ENCODE results near the gene NPY. TPM values are rescaled to one million over a fixed set of nuclear protein-coding genes. Genes with fewer than 3 reads are reported as not detected.
"Not testable (repeated sequence)": the region's sequence is repeated elsewhere in the genome, so short reads cannot be mapped to it uniquely, and the experiment has no call there.

Gene NPY
- total RNA-seq (10 to 100 TPM; 13.0 to 15.2 TPM), polyA plus RNA-seq (ENCODE audit: insufficient read length in 2 of 2) (10 to 100 TPM; 49.6 to 93.2 TPM)
- long read RNA-seq, donor 1, transcript NPY-201 (4 exons, 585 nt), result major isoform, 40 of 76 reads
- long read RNA-seq, donor 1, transcript NPY-202 (3 exons, 565 nt), result minor isoform, 23 of 76 reads
- long read RNA-seq, donor 1, partial matches to known transcripts, result 12 of 76 reads
- long read RNA-seq, donor 1, other reads (novel, unspliced or antisense), result 0 of 76 reads
- long read RNA-seq, donor 2, transcript NPY-201 (4 exons, 585 nt), result major isoform, 13 of 17 reads
- long read RNA-seq, donor 2, partial matches to known transcripts, result 0 of 17 reads
- long read RNA-seq, donor 2, other reads (novel, unspliced or antisense), result 0 of 17 reads
- long read RNA-seq, donor 3, transcript NPY-202 (3 exons, 565 nt), result minor isoform, 6 of 18 reads
- long read RNA-seq, donor 3, transcript NPY-201 (4 exons, 585 nt), result major isoform, 12 of 18 reads
- long read RNA-seq, donor 3, partial matches to known transcripts, result 0 of 18 reads
- long read RNA-seq, donor 3, other reads (novel, unspliced or antisense), result 0 of 18 reads
- long read RNA-seq, donor 4, partial matches to known transcripts, result 0 of 2 reads
- long read RNA-seq, donor 4, other reads (novel, unspliced or antisense), result 0 of 2 reads

- Histone ChIP-seq H3K36me3 (ENCODE audit: control insufficient read depth, insufficient read depth, low read length) (no peaks in the 10 kb centered on the region), H3K9me3 (ENCODE audit: control insufficient read depth, insufficient read depth, low read length) (no peaks in the 10 kb centered on the region), H3K4me1 (ENCODE audit: control insufficient read depth, insufficient read depth, low read length) (peaks cover 24% of the 10 kb centered on the region), H3K27me3 (ENCODE audit: control insufficient read depth, insufficient read depth, low read length) (peaks cover 59% of the 10 kb centered on the region), H3K4me3 (ENCODE audit: low read depth, low read length) (peak within 1 kb of the TSS; percentile 10), H3K27ac (ENCODE audit: low read depth, low read length) (no peak within 1 kb of the TSS)
- under 1% methylated on average over 69 of the region's 73 CpGs for WGBS (ENCODE audit: insufficient coverage)
- DNase-seq (ENCODE audit: low read depth in 4 of 6, low spot score in 6 of 6), result peak in 2 of 6 donors; percentile 36 to 47
Observed at GRCh38 chr7:24283897-24284698, at the start of gene NPY. NPY (plus strand) TSS chr7:24284190; CDS start chr7:24285241, 1,051 bp downstream.

GRCh38 chr7:24239260-24239659 is 44.7 kb upstream of the NPY start:
- Histone ChIP-seq H3K9me3 (ENCODE audit: control insufficient read depth, insufficient read depth, low read length) (no peaks in the 10 kb centered on the region), H3K27ac (ENCODE audit: low read depth, low read length) (no peak overlapping the region), H3K4me3 (ENCODE audit: low read depth, low read length) (no peak overlapping the region), H3K4me1 (ENCODE audit: control insufficient read depth, insufficient read depth, low read length) (no peaks in the 10 kb centered on the region), H3K36me3 (ENCODE audit: control insufficient read depth, insufficient read depth, low read length) (no peaks in the 10 kb centered on the region), H3K27me3 (ENCODE audit: control insufficient read depth, insufficient read depth, low read length) (no peaks in the 10 kb centered on the region)
- no peak for DNase-seq (ENCODE audit: low read depth in 4 of 6, low spot score in 6 of 6)

- H3K4me1 ChIP-seq (ENCODE audit: control insufficient read depth, insufficient read depth, low read length), result no peaks in the 10 kb centered on the region
- no CpG with 5 or more reads among the region's 5 CpGs for WGBS (ENCODE audit: insufficient coverage)
- no peak overlapping the region for H3K4me3 ChIP-seq (ENCODE audit: low read depth, low read length)
- DNase-seq (ENCODE audit: low read depth in 4 of 6, low spot score in 6 of 6), result peak in 1 of 6 donors; percentile 34
- no peaks in the 10 kb centered on the region for H3K27me3 ChIP-seq (ENCODE audit: control insufficient read depth, insufficient read depth, low read length)
- no peaks in the 10 kb centered on the region for H3K36me3 ChIP-seq (ENCODE audit: control insufficient read depth, insufficient read depth, low read length)
- no peaks in the 10 kb centered on the region for H3K9me3 ChIP-seq (ENCODE audit: control insufficient read depth, insufficient read depth, low read length)
- no peak overlapping the region for H3K27ac ChIP-seq (ENCODE audit: low read depth, low read length)
Observed at GRCh38 chr7:24241206-24241605, 42.8 kb upstream of the NPY start.

GRCh38 chr7:24244554-24244953 is 39.4 kb upstream of the NPY start:
- Histone ChIP-seq H3K36me3 (ENCODE audit: control insufficient read depth, insufficient read depth, low read length) (no peaks in the 10 kb centered on the region), H3K27me3 (ENCODE audit: control insufficient read depth, insufficient read depth, low read length) (no peaks in the 10 kb centered on the region), H3K4me3 (ENCODE audit: low read depth, low read length) (no peak overlapping the region), H3K27ac (ENCODE audit: low read depth, low read length) (no peak overlapping the region), H3K9me3 (ENCODE audit: control insufficient read depth, insufficient read depth, low read length) (no peaks in the 10 kb centered on the region), H3K4me1 (ENCODE audit: control insufficient read depth, insufficient read depth, low read length) (no peaks in the 10 kb centered on the region)
- DNase-seq (ENCODE audit: low read depth in 4 of 6, low spot score in 6 of 6), result no peak
- 72% methylated on average over 2 of the region's 2 CpGs for WGBS (ENCODE audit: insufficient coverage)

GRCh38 chr7:24245362-24245761 is 38.6 kb upstream of the NPY start:
- Histone ChIP-seq H3K9me3 (ENCODE audit: control insufficient read depth, insufficient read depth, low read length) (no peaks in the 10 kb centered on the region), H3K27ac (ENCODE audit: low read depth, low read length) (no peak overlapping the region), H3K4me3 (ENCODE audit: low read depth, low read length) (no peak overlapping the region), H3K27me3 (ENCODE audit: control insufficient read depth, insufficient read depth, low read length) (no peaks in the 10 kb centered on the region), H3K36me3 (ENCODE audit: control insufficient read depth, insufficient read depth, low read length) (no peaks in the 10 kb centered on the region), H3K4me1 (ENCODE audit: control insufficient read depth, insufficient read depth, low read length) (no peaks in the 10 kb centered on the region)
- DNase-seq (ENCODE audit: low read depth in 4 of 6, low spot score in 6 of 6), result no peak

GRCh38 chr7:24249266-24249665 is 34.7 kb upstream of the NPY start:
- H3K36me3 ChIP-seq (ENCODE audit: control insufficient read depth, insufficient read depth, low read length), result no peaks in the 10 kb centered on the region
- peaks cover 1% of the 10 kb centered on the region for H3K9me3 ChIP-seq (ENCODE audit: control insufficient read depth, insufficient read depth, low read length)
- H3K27ac ChIP-seq (ENCODE audit: low read depth, low read length), result no peak overlapping the region
- H3K27me3 ChIP-seq (ENCODE audit: control insufficient read depth, insufficient read depth, low read length), result no peaks in the 10 kb centered on the region
- H3K4me1 ChIP-seq (ENCODE audit: control insufficient read depth, insufficient read depth, low read length), result no peaks in the 10 kb centered on the region
- no peak for DNase-seq (ENCODE audit: low read depth in 4 of 6, low spot score in 6 of 6)
- no peak overlapping the region for H3K4me3 ChIP-seq (ENCODE audit: low read depth, low read length)
- 73% methylated on average over 4 of the region's 7 CpGs for WGBS (ENCODE audit: insufficient coverage)

- DNase-seq (ENCODE audit: low read depth in 4 of 6, low spot score in 6 of 6), result no peak
- H3K36me3 ChIP-seq (ENCODE audit: control insufficient read depth, insufficient read depth, low read length), result no peaks in the 10 kb centered on the region
- H3K4me3 ChIP-seq (ENCODE audit: low read depth, low read length), result no peak overlapping the region
- H3K27ac ChIP-seq (ENCODE audit: low read depth, low read length), result no peak overlapping the region
- no CpG with 5 or more reads among the region's 2 CpGs for WGBS (ENCODE audit: insufficient coverage)
- no peaks in the 10 kb centered on the region for H3K4me1 ChIP-seq (ENCODE audit: control insufficient read depth, insufficient read depth, low read length)
- no peaks in the 10 kb centered on the region for H3K27me3 ChIP-seq (ENCODE audit: control insufficient read depth, insufficient read depth, low read length)
- peaks cover 1% of the 10 kb centered on the region for H3K9me3 ChIP-seq (ENCODE audit: control insufficient read depth, insufficient read depth, low read length)
Observed at GRCh38 chr7:24251568-24251967, 32.4 kb upstream of the NPY start.

GRCh38 chr7:24255139-24255538 is 28.9 kb upstream of the NPY start:
- peaks cover 1% of the 10 kb centered on the region for H3K9me3 ChIP-seq (ENCODE audit: control insufficient read depth, insufficient read depth, low read length)
- no peak overlapping the region for H3K27ac ChIP-seq (ENCODE audit: low read depth, low read length)
- no peak for DNase-seq (ENCODE audit: low read depth in 4 of 6, low spot score in 6 of 6)
- whole genome bisulfite sequencing (ENCODE audit: insufficient coverage), result no CpG with 5 or more reads among the region's 6 CpGs
- no peaks in the 10 kb centered on the region for H3K4me1 ChIP-seq (ENCODE audit: control insufficient read depth, insufficient read depth, low read length)
- H3K4me3 ChIP-seq (ENCODE audit: low read depth, low read length), result no peak overlapping the region
- no peaks in the 10 kb centered on the region for H3K36me3 ChIP-seq (ENCODE audit: control insufficient read depth, insufficient read depth, low read length)
- no peaks in the 10 kb centered on the region for H3K27me3 ChIP-seq (ENCODE audit: control insufficient read depth, insufficient read depth, low read length)

- not testable (repeated sequence) for H3K27me3 ChIP-seq (ENCODE audit: control insufficient read depth, insufficient read depth, low read length); H3K27ac ChIP-seq (ENCODE audit: low read depth, low read length); H3K36me3 ChIP-seq (ENCODE audit: control insufficient read depth, insufficient read depth, low read length); H3K4me3 ChIP-seq (ENCODE audit: low read depth, low read length); DNase-seq (ENCODE audit: low read depth in 4 of 6, low spot score in 6 of 6); H3K9me3 ChIP-seq (ENCODE audit: control insufficient read depth, insufficient read depth, low read length); H3K4me1 ChIP-seq (ENCODE audit: control insufficient read depth, insufficient read depth, low read length)
- WGBS (ENCODE audit: insufficient coverage), result no CpG with 5 or more reads among the region's 1 CpG
Observed at GRCh38 chr7:24258324-24258723, 25.7 kb upstream of the NPY start.

All from spinal cord (tissue), 10 donors.